ENCODE measurements around the gene PPT1. TPM values are rescaled to one million over a fixed set of nuclear protein-coding genes. Genes with fewer than 3 reads are reported as not detected.

The PPT1 gene
- total and polyA plus RNA-seq, 10 donors, result 57.1 to 282 (median 193) TPM

GRCh38 chr1:40132383-40133311, 35.6 kb upstream of the PPT1 start:
- no peak overlapping the region for H3K27ac ChIP-seq
- H3K4me1 ChIP-seq, result peaks cover 0 to 5% (median 0%) of the 10 kb centered on the region in 6 donors
- H3K4me3 ChIP-seq, result peak overlapping the region in 2 of 8 donors; percentile 10 to 42
- peaks cover 0 to 10% (median 0%) of the 10 kb centered on the region in 8 donors for H3K9me3 ChIP-seq
- no peaks in the 10 kb centered on the region for H3K36me3 ChIP-seq
- no peak for DNase-seq
- intact Hi-C loops (cut with DNase I; ENCODE audit: low total_unique reads), result no loop called here
- no peak for TF ChIP-seq POLR2A (IDR thresholded peaks at IDR 0.05)
- TF ChIP-seq, protein P1, sequence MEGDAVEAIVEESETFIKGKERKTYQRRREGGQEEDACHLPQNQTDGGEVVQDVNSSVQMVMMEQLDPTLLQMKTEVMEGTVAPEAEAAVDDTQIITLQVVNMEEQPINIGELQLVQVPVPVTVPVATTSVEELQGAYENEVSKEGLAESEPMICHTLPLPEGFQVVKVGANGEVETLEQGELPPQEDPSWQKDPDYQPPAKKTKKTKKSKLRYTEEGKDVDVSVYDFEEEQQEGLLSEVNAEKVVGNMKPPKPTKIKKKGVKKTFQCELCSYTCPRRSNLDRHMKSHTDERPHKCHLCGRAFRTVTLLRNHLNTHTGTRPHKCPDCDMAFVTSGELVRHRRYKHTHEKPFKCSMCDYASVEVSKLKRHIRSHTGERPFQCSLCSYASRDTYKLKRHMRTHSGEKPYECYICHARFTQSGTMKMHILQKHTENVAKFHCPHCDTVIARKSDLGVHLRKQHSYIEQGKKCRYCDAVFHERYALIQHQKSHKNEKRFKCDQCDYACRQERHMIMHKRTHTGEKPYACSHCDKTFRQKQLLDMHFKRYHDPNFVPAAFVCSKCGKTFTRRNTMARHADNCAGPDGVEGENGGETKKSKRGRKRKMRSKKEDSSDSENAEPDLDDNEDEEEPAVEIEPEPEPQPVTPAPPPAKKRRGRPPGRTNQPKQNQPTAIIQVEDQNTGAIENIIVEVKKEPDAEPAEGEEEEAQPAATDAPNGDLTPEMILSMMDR (IDR thresholded peaks at IDR 0.05 in 8 of 11, conservative IDR thresholded peaks at IDR 0.05 in 3 of 11), result no peak
- TF ChIP-seq POLR2AphosphoS5 (IDR thresholded peaks at IDR 0.05), result no peak
- H3K27me3 ChIP-seq (replicated peaks in 1 of 7), result peaks cover 0 to 28% (median 3%) of the 10 kb centered on the region in 7 donors
- WGBS, 5 donors, result 42 to 79% (median 60%) methylated on average over 28 to 44 of the region's 44 CpGs

GRCh38 chr1:40130892-40131291, 33.8 kb upstream of the PPT1 start:
- no peaks in the 10 kb centered on the region for H3K36me3 ChIP-seq
- H3K4me3 ChIP-seq, result no peak overlapping the region
- no peak overlapping the region for H3K27ac ChIP-seq
- TF ChIP-seq POLR2AphosphoS5 (IDR thresholded peaks at IDR 0.05) (no peak), POLR2A (IDR thresholded peaks at IDR 0.05) (no peak)
- TF ChIP-seq, protein P1 (IDR thresholded peaks at IDR 0.05 in 8 of 11, conservative IDR thresholded peaks at IDR 0.05 in 3 of 11), result no peak
- intact Hi-C loops (cut with DNase I; ENCODE audit: low total_unique reads), result no loop called here
- no peak for DNase-seq
- 8 to 23% (median 13%) methylated on average over 2 of the region's 2 CpGs for WGBS, 5 donors
- H3K4me1 ChIP-seq, result peaks cover 0 to 5% (median 0%) of the 10 kb centered on the region in 6 donors
- H3K9me3 ChIP-seq, result peaks cover 0 to 10% (median 0%) of the 10 kb centered on the region in 8 donors
- H3K27me3 ChIP-seq (replicated peaks in 1 of 7), result peaks cover 0 to 31% (median 3%) of the 10 kb centered on the region in 7 donors

- H3K36me3 ChIP-seq, result no peaks in the 10 kb centered on the region
- no peak overlapping the region for H3K27ac ChIP-seq
- DNase-seq, result no peak
- H3K9me3 ChIP-seq, result no peaks in the 10 kb centered on the region
- H3K4me3 ChIP-seq, result no peak overlapping the region
- H3K4me1 ChIP-seq, result no peaks in the 10 kb centered on the region
- TF ChIP-seq POLR2A (IDR thresholded peaks at IDR 0.05) (no peak), POLR2AphosphoS5 (IDR thresholded peaks at IDR 0.05) (no peak)
- TF ChIP-seq, protein P1 (IDR thresholded peaks at IDR 0.05 in 8 of 11, conservative IDR thresholded peaks at IDR 0.05 in 3 of 11), result no peak
- H3K27me3 ChIP-seq (replicated peaks in 1 of 7), result peaks cover 0 to 6% (median 0%) of the 10 kb centered on the region in 7 donors
- intact Hi-C loops (cut with DNase I; ENCODE audit: low total_unique reads), result no loop called here
These were observed 25.8 kb upstream of the PPT1 start for GRCh38 chr1:40122855-40123254.

DNA sequence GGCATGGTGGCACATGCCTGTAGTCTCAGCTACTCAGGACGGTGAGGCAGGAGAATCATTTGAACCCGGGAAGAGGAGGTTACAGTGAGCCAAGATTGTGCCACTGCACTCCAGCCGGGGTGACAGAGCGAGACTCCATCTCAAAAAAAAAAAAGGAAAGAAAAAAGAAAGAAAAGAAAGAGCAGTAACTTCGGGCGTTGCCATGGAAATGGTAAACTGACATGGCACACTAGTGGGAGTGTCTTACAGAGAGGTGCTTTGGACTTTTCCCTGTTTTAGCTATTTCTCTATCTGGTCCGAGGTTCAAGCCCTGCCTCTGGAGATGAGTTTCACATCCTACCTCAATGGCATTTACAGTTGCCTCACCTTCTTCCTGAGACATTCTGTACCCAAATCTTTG, 23.1 kb upstream of the PPT1 start:
- Histone ChIP-seq H3K36me3 (no peaks in the 10 kb centered on the region), H3K4me1 (no peaks in the 10 kb centered on the region), H3K4me3 (no peak overlapping the region), H3K27me3 (replicated peaks in 1 of 7) (no peaks in the 10 kb centered on the region), H3K27ac (no peak overlapping the region), H3K9me3 (no peaks in the 10 kb centered on the region)
- WGBS, 5 donors, result 86 to 92% (median 87%) methylated on average over 7 of the region's 7 CpGs
- TF ChIP-seq POLR2A (IDR thresholded peaks at IDR 0.05) (no peak), POLR2AphosphoS5 (IDR thresholded peaks at IDR 0.05) (no peak)
- TF ChIP-seq, protein P1 (IDR thresholded peaks at IDR 0.05 in 8 of 11, conservative IDR thresholded peaks at IDR 0.05 in 3 of 11), result no peak
- DNase-seq, result no peak
- intact Hi-C loops (cut with DNase I; ENCODE audit: low total_unique reads), result no loop called here

Measured in spleen (tissue), 11 donors.